Right kidney (tissue), 1 donor: ENCODE measurements around the gene CLEC1A.
"Not testable (repeated sequence)": the region's sequence is repeated elsewhere in the genome, so short reads cannot be mapped to it uniquely, and the experiment has no call there.

Experiments
- DNase-seq: peaks from one replicate; pipeline ENCODE4 v3.0.0-alpha.2; 2016

CLEC1A gene

DNA sequence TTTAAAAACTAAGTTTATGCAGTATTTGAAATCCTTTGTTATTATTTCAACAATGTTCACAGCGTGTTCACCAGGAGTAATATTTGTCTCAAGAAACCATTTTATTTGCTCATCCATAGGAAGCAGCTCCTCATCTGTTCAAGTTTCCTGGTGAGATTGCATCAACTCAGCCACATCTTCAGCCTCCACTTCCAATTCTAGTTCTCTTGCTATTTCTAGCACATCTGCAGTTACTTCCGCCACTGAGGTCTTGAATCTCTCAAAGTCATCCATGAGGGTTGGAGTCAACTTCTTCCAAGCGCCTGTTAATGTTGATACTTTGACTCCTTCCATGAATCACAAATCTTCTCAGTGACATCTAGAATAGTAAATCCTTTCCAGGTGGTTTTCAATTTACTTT is 50.3 kb downstream of the CLEC1A start:
- no peak for DNase-seq

DNA sequence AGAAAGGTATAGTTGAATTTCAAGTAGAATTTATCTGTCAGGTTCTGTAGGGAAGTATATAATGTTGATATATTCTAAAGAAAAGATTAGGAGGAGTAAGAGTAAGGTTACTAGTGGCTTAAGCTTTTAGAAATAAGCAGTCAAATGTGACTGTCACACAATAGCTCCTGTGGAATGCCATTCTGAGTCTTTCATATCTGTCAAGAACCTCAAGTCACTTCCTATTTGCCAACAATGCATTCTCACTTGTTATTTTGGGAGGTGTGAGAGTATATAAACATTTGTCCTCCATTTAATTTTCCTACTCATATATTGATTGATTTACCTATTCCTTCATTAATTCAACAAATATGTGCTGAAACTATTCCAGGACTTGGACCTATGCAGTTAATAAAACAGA is 56.6 kb downstream of the CLEC1A start:
- no peak for DNase-seq

- no peak for DNase-seq
These were observed 64.8 kb downstream of the CLEC1A start for GRCh38 chr12:10033783-10034545.

- DNase-seq, result no peak
These were observed 67.0 kb downstream of the CLEC1A start for GRCh38 chr12:10031771-10032175.

GRCh38 chr12:10031321-10031720 is 67.5 kb downstream of the CLEC1A start:
- DNase-seq, result no peak

DNA sequence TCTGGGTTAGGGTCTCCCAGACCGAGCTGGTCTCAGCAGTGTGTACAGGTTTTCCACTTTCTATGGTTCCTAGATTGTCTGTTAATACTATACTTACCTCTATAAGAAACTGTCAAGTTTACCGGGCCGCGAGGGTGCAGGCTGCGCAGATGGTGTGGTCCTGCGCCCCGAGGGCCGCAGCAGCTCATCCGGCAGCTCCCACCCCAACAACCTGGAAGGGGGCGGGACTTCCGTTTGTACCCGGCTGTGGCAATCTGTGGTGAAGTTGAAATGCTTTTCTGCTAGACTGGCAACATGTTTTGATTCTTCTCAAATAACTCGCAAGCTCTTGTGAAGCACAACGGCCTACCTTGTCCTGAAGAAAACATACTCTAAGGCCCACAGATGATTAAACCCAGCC is 68.3 kb downstream of the CLEC1A start, which contains the start of gene CLEC9A:
Gene CLEC9A, plus strand, starts transcription at position 237 of the 400 bp plus-strand sequence. CDS start 22,006 bp downstream, outside the sequence.
- DNase-seq, result no peak

DNA sequence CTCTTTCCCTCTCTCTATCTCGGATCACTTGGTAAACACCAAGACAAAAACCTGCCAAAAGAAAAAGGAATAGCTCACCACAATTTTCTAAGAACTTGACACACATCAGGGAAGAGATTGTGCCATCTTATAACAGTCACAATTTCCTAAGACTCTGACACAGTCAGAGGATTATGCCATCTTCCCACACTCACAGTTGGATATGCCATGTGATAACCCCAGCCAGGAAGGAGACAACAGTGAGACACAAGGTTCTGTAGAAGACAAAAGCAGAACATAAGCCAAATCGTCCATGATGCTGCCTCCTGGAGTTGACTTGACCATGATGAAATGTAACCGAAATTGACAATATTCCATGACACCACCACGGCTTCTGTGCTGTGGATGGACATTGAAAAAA is 71.1 kb downstream of the CLEC1A start:
- DNase-seq, result no peak

- no peak for DNase-seq
These were observed 71.5 kb downstream of the CLEC1A start for GRCh38 chr12:10027311-10027710.

DNA sequence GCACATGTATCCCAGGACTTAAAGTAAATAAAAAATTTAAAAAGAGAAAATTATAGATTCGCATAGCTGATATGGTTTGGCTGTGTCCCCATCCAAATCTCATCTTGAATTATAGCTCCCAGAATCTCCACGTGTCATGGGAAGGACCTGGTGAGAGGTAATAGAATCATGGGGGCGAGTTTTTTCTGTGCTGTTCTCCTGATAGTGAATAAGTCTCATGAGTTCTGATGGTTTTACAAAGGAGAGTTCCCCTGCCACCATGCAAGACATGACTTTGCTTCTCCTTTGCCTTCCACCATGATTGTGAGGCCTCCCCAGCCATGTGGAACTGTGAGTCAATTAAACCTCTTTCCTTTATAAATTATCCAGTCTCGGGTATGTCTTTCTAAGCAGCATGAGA is 72.1 kb downstream of the CLEC1A start:
- not testable (repeated sequence) for DNase-seq

DNA sequence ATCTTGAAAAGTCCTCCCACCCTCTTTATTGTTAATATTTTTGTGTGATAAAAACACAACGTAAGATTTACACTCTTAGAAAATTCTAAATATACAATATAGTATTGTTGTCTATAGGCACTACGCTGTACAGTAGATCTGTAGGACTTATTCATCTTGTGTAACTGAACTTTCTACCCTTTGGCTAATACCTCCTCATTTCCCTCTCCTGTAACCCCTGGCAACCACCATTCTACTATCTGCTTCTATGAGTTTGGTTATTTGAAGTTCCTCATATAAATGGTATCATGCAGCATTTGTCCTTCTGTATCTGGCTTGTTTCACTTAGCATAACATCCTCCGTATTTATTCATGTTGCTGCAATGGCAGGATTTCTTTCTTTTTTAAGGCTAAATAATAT is 73.5 kb downstream of the CLEC1A start:
- DNase-seq, result no peak

DNA sequence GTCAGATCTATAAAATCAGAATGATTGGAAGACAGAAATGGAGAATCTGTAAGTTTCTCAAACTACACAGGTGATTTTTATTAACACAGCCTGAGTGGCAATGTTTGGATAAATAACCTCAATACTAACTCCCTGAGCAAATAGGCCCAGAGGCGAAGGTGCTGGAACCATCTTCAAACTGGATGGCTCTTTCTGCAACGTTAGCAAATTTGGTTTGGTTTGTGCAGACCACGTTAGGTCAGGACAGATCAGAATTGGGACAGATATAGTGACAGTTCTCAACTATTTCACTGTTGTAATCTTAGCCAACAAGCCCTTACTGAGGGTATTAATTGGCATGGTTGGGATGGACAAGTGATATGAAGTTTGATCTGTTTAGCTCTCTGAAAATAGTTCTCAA is 77.4 kb downstream of the CLEC1A start:
- DNase-seq, result no peak
